Panc1 (cell line): ENCODE results near the gene KCNQ1OT1.

Source experiments
- POLR2AphosphoS5 ChIP-seq: IDR thresholded peaks from 2 replicates; pipeline ENCODE4 v1.6.1; 2012; ENCODE audit warnings: mild to moderate bottlenecking, low read depth, low read length, moderate library complexity
- TF ChIP-seq, protein P1 (sequence below): fragments of 450-650 bp; IDR thresholded peaks from 2 replicates; pipeline ENCODE4 v1.5.1; 2017; ENCODE audit warnings: mild to moderate bottlenecking

DNA sequence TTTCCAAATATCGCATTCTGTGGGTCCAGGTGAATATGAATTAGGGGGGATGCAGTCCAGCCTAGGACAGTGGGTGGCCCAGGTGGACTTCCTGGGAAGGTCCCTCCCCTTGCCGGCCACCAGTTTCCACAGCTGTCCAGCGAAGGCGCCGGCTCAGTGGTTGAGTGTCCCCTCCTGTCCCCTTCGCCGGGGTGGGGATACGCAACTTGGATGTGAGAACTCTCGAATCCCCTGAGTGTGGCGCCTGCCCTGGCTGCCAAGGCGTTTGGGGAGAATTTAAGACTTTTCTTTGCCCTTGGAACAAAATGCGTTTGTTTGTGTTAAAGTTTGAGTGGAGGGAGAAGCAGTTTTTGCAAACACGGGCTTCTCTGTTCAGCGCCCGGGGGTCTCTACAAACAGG lies 123.7 kb downstream of the KCNQ1OT1 start:
- TF ChIP-seq, protein P1, sequence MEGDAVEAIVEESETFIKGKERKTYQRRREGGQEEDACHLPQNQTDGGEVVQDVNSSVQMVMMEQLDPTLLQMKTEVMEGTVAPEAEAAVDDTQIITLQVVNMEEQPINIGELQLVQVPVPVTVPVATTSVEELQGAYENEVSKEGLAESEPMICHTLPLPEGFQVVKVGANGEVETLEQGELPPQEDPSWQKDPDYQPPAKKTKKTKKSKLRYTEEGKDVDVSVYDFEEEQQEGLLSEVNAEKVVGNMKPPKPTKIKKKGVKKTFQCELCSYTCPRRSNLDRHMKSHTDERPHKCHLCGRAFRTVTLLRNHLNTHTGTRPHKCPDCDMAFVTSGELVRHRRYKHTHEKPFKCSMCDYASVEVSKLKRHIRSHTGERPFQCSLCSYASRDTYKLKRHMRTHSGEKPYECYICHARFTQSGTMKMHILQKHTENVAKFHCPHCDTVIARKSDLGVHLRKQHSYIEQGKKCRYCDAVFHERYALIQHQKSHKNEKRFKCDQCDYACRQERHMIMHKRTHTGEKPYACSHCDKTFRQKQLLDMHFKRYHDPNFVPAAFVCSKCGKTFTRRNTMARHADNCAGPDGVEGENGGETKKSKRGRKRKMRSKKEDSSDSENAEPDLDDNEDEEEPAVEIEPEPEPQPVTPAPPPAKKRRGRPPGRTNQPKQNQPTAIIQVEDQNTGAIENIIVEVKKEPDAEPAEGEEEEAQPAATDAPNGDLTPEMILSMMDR, result no peak
- TF ChIP-seq POLR2AphosphoS5, result no peak
